Activated CD4-positive, alpha-beta T cell treated with anti-CD3 and anti-CD28 coated beads for 1 hour (primary cell): Measurements from ENCODE around the gene SIGLEC10.
A peak's percentile ranks its signal among the peaks of the same experiment; 100 is the strongest.

Source experiments
- DNase-seq: peaks from one replicate; pipeline ENCODE4 v3.0.0-alpha.2; 2020

Gene SIGLEC10

DNA sequence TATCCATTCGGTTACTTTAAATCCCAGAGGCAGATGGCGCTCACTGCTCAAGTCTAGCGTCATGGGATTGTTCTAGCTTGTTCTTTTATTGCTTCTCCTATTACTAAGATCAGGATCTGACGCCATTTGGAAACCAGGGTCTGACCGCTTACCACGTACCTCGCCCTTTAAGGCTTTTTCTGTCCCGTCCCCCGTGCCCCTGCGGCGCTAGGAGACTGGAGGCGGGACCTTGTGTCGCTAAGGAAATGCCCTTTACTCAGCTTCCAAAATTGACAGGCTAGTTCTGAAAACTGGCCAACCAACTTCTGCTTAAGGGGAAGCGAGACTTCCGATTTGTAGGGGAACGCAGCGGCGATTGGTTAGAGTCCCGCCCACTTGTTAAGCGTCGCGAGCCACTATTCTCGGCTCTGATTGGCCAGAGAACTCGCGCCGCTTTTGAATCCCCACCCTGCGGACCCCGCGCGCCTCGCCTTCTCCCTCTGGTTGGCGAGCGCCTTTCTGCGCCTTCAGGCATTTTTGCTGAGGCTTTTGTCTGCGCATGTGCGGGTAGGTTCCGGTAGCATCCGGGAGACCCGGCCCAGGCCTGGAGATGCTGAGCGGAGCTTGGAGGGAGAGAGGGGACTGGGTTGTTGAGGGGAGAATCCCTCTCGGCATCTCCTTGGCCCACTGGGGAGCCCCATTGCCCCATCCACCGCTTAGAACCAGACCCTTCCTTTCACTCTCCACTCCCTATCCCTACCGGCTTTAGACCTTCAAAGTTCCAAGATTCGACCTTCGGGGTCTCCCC is 23.2 kb downstream of the SIGLEC10 start:
- DNase-seq, result peak; percentile 76

DNA sequence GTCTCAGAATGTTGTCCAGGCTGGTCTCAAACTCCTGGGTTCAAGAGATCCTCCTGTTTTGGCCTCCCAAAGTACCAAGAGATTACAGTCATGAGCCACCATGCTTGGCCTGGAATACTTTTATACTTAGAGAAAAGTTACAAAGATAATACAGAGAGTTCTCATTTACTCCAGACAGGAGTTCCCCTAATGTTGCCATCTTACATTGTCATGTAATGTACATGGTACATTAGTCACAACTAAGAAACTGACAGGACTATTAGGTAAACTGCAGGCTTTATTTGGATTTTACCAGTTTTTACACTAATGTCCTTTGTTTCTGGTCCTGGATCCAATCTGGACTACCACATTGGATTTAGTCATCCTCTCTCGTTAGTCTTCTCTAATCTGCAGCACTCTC is 24.7 kb downstream of the SIGLEC10 start:
- no peak for DNase-seq

DNA sequence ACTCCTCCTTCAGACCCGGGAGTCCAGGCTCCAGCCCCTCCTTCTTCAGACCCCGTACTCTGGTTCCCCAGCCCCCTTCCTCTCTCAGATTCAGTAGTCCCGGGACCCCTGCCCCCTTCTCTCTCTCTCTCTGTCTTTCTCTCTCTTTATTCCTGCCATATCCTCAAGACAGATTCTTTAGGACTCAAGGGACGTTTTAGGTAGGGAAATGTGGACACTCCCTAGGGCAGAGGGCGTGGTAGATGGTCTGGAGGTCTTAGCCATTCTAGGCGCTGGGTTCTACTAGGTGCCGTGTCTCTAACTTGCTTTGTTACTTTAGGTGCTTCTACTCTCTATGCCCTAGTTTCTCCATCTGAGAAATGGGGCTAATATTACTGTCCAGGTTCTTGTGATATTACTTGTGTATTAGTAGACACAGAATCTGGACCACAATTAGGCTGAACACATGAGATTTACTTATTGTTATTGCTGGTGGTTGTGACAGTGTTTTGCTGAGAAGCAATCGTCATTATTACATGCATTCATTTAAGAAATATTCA is 26.3 kb downstream of the SIGLEC10 start:
- no peak for DNase-seq

DNA sequence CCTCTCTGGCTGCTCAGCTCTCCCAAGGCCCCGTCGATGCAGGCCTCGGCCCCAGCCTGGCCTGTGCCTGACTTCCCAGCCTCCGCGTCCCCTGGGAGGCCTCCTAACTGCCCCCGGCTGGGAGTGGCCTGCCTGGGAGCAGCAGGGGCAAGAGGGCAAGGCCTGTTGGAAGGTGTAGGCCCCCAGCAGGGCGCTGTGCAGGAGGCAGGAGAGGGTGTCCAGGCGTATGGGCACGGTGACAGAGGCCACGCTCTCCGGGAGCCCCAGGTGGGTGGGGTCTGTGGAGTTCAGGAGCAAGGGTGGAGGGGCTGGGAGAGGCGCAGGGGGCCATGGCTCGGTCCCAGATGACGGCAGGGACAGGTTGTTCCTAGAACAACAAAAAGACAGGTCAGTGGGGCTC is 28.3 kb downstream of the SIGLEC10 start:
- no peak for DNase-seq

DNA sequence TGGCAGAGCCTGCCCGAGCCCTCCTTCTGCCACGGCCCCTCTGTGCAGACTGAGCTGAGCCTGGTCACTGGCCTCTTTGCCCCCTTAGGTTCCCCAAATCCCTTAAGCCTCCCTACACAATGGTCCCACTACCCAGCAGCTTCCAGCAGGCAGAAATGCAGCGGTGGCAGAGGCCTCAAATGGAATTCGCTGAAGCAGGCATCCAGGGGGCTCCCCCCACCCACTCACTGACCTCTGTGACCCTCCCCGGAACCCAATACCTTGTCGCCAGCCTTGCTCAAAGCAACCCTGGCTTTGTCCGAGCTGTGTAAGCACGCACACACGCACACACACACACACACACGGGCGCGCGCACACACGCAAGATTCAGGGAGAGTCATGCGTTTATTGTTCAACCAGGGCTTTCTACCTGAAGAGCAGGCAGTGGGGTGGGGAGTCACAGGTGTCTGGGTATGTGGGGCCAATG is 29.5 kb downstream of the SIGLEC10 start, which contains the start of gene LIM2:
Gene LIM2 (minus strand): TSS at position 51 of the 466 bp plus-strand sequence. CDS start 531 bp downstream, outside the sequence.
- DNase-seq, result no peak

DNA sequence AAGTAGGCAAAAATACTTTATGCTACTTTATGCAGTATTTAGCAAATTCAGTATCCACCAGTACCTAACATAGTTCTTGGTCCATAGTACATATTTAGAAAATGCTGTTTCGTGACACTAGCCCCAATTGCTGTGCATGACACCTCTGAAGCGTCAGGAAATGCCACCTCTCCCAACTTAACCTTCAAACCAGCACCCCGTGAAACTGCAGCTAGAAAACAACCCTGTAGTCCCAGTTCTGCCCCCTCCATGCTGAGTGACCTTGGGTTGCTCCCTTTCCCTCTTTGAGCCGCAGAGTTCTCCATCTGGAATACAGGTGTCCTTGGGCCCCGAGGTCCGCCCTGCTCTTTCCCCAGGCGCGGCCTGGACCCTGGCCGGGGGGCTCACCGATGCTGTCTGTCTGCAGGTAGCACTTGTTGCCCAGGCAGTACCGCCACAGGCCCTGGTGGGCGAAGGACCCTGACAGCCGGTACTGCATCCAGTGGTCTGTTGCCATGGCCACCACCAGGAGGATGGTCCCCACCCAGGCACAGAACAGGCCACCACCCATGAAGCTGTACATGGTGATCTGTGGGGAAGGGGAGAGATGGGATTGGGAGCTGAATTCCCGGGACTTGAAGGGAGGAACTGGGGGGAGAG is 30.4 kb downstream of the SIGLEC10 start:
- no peak for DNase-seq

DNA sequence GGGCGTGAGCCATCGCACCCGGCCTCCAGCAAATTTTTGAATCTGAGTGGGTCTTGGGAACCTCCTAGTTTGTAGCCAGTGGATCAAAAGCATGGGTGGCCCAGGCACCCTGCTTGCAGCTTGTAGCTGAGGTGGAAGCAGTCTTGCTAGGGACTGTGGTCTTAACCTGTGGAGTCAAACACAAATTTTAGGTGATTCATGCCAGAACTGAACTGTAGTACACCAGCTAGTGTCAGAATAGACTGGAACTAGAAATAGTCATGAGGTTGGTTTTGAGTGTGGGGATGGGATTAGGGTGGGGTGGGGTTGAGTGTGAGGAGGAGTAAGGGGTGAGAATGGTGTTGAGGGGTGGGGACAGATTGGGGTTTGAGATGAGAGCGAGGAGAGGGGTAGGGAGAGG is 35.4 kb downstream of the SIGLEC10 start:
- DNase-seq, result no peak

DNA sequence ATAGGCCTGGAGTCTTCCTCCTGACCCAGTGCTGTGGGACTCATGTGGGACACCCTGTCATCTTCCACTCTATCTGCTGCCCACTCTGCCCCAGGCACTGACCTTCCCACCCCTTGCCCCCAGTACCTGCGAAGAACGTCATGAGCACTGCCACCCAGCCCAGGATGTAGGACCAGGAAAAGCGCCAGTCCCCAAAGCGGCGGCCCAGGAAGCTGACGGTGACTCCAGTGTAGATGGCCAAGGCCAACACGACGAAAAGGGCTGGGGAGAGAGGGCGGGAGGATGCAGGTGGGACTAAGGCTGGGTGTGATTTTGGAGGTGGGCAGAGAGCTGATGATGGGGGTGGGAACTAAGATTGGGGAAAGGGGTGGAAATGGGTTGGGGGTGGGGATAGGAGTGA is 37.1 kb downstream of the SIGLEC10 start:
- DNase-seq, result no peak

DNA sequence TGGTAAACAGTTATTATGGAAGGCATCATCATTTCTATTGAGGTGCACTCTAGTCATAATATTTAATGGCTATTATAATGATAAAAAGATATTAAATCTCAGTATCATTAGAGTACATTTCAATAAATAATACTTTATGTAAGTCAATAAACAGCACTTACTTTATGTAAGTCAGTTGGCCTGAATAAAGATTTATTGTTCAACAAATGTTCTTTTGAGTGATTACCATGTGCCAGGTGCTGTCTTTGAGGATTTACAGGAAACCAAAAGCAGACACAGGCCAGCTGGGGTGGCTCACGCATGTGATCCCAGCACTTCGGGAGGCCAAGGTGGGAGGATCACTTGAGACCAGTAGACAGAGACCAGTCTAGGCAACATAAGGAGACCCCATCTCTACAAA is 40.0 kb downstream of the SIGLEC10 start:
- DNase-seq, result no peak

DNA sequence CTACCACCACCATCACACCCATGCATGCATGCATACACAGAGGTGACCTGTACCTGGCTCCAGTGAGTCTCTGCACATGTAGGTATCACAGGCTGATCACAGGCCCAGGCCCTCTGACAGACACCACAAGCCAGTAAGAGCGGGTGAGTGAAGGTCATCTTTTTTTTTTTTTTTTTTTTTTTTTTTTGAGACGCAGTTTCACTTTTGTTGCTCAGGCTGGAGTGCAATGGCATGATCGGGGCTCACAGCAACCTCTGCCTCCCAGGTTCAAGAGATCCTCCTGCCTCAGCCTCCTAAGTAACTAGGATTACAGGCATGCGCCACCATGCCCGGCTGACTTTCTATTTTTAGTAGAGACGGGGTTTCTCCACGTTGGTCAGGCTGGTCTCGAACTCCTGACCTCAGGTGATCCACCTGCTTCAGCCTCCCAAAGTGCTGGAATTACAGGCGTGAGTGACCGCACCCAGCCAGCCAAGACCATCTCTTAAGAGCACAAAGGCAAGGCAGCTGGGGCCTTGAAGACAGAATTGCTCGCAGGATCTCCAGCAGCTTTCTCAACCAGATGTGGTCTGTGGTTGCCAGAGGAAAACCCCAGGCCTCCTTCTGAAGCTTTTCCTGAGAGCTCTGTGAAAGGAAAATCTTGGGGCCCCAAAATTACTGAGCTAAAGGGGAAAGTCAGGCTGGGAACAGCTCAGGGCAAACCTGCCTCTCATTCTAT is 41.8 kb downstream of the SIGLEC10 start:
- no peak for DNase-seq

DNA sequence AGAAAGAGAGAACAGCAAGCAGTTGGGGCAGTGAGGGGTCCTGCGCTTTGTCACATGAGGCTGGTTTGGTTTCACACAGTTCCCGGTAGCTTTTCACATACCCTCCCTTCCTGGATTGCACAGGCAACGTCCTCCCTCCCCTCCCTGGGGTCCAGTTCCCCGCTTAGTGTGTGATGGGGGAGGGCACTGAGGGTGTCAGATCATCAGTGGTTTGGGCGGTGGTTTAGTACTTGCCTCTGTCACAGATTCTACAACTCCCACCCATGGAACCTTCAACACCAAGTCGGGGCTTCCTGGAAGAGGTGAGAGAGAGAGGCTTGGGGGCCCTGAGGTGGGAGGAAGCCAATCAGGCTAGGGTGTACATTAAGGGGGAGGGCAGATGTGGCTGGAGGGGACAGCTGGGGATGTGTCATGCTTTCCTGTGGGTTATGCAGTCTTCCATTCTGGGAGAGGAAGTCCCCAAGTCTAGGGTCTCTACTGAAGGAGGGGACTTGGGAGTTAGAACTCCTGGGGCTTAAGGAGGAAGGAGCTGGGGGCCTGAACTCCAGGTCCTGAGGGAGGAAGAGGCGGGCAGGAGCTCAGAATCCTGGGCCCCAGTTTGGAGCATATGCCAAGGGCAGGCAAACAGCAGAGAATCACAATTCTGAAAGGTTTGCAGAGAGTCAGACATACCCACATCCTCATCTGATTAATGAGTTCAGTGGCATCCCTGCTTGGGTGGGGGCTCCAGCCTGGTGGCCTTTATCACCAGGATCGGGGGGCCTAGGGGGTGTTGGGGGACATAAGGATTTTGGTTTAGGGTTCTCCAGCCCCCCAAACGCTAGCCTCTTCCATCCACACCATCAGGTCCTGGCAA is 44.6 kb downstream of the SIGLEC10 start, which contains the start of gene NKG7:
Gene NKG7 (minus strand): TSS at position 6 of the 856 bp plus-strand sequence. CDS start 119 bp downstream, outside the sequence.
- DNase-seq, result peak; percentile 39

DNA sequence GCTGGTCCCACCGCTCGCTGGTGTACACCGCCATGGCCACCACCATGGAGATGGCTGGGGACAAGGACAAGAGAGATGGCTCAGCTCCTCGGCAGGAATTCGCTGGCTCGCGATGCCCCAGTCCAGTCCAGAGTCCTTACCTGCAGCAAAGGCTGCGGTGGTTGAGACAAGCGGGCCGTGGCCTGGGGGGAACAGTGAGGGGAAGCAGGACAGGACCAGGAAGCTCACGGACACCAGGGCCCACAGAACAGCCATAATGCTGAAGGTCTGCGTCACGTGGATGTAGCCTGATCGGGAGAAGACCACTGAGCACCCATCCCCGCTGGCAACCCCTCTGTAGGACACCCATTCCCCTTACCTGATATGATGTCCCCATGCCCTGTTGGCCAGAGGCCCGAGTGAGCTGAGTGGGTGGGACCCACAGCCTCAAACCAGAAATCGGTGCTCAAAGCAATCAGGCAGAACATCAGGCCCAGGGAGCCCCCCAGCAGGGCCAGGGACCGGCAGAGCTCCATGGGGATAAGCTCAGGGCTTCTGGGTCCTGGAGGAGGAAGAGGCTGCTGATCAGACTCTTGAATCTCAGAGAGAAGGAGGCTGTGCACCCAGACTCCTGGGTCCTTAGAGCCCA is 45.3 kb downstream of the SIGLEC10 start:
- no peak for DNase-seq

DNA sequence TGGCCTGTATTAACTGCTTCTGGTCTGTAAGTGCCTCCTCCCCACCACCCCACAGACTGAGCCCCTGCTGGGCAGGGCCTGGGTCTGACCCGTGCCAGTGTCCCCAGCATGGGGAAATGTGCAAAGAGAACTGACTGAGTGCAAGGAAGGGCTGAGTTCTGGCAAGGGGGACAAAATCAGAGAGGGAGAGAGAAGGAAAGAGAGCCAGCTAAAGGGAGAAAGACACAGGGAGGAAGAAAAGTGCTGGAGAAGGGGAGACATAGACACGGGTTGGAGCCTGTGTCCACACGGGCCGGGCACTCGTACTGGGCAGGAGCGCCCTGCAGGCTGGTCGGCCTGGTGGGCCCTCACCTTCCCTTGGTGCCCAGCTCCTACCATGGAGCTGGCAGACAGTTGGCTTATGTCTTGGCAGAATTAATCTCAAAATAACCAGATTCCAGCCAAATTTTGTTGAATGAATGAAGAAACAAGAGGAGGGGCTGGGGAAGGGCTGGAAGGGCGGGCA is 46.2 kb downstream of the SIGLEC10 start:
- DNase-seq, result no peak

DNA sequence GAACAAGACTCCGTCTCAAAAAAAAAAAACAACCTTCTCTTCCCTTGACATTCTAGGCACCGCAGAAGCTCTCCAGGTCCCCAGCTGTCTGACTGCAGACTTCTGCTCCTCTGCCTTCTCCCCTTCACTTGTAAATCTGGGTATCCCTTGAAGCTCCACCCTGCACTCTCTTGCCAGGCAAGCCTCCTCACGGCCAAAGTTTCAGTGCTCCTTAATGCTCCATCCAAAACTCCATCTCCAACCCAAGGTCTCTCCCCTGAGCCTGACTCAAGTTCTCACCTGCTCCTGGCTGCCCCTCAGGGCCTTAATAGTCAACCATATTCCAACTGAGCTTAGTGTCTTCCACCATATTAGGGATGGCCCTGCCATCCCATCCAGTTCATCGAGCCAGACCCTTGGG is 47.2 kb downstream of the SIGLEC10 start:
- DNase-seq, result no peak

DNA sequence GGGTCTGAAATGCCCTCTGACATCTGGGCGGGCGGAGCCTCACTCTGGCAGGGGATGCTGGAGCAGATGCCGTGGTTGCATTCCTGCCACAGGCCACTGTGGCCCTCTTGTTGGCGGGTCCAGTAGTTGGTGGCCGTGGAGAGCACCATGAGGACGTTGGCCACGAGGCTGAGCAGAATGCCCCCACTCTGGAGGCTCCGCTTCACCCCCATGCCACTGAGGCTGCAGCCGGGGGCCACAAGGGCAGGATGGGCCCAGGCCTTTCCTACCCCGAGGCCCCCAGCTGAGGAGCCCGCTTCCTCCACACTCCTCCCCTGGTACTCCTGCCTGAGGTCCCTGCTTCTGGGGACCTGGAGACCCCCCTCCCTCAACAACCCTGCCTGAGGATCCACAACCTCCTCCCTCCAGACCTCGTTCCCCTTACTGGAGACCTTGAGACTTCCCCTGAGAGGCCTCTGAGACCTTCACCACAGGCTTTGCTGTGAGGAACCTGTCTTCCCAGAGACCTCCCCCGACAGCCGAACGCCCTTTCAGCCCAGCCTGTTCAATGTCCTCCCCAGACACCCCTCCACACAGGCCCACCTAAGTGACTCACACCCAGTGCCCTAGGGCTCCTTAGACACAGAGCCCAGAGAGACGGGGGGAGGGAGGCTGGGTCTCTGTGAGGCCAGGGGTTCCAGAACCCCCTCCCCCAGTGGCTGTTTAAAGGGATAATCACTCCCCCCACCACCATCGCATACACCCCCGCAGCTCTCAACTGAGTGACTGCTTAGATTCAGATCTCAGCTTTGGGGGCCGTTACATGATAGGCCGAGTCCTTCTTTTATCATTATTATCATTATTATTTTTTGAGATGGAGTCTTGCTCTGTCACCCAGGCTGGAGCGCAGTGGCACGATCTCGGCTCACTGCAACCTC is 48.8 kb downstream of the SIGLEC10 start, which contains the start of gene CLDND2:
Gene CLDND2 (minus strand): TSS at position 638 of the 917 bp plus-strand sequence. CDS start 426 bp downstream, at position 212.
- no peak for DNase-seq

DNA sequence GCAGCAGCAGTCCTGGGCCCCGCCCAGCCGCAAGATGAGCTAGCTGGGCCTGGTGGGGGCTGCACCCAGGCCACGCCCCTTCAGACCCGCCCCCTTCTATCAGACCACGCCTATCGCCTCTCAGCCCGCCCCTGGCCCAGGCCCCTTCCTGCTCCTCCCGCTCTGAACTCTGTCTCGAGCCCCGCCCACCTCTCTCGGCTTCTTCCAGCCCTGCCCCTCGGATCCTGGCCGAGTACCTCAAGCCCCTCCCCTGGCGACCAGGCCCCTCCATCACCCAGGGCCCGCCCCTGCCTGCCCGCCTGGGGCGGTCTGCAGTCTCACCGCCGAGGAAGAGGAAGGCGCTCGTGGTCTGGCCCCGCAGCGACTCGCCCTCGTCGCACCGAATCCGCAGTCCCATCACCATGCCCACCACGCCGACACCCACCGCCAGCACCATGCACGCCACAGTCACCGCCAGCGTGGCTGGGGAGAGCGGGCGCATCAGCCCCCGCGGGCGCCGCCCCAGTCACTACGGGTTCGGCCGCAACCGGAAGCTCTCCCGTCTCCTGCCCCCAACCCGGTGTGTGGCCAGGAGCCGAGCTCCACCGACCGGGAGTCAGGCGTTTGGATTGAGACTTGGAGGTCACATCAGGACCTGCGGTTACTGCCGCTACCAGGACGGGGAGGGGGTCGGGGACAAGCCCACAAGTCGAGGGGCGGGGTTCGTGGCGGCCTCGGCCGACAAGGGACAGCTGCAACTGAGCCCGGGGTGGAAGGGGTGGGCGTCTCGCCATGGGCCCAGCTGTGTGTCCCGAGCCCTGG is 49.7 kb downstream of the SIGLEC10 start:
- DNase-seq, result peak; percentile 93

DNA sequence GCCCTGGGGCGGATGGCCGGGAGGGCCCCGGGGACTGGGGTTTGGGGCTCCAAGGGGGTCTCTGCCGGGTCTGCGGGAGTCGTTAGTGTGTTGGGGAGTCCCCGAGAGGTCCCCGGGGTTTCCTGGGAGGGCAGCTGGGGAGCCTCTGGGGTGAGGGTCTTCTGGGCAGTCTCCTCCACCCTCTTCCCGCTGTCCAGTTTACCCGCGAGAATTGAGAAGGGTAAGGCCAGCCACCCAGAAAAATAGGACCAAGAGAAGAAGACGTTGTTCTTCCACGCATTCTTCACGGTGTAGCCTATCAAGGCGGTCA is 50.2 kb downstream of the SIGLEC10 start:
- DNase-seq, result no peak

DNA sequence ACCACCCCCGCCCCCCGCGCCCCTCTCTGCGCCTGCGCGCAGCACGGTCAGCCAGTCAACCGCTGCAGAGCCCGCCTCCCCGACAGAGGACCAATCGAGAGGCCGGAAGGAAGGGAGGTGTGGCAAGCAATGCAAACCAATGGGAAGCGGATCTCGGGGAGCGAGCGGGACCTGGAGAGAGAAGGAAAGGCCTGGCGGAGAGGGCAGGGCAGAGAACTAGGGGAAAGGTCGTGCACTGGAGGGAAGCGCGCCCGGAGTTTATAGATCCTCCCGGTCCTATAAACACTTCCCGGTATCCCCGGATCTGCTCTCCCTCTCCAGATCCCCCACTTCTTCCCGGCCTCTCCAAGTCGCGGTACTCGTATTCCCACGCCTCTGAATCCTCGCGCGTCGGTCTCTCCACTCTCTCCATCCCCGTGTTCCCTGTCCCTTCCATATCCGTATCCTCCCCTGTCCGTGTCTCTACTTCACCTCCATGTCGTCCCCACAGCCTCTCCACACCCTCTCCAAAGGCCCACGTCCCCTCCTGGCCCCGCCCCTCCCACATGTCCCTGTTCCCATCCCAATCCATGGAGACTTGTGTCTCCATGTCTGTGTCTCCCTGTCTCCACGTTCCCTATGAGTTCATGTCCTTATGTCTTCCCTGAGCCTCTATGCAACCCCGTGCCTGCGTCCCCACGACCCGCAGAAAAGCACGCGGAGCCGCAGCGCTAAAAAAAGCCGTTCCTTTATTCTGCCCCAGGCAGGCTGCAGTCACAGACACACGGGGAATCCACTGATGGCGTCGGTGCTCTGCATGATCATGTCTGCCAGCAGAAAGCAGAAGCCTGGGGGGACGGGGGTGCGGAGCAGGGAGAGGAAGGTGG is 50.8 kb downstream of the SIGLEC10 start:
- DNase-seq, result peak; percentile 85
